K562 (cell line): ENCODE data around the gene GYS1. TPM values are rescaled to one million over a fixed set of nuclear protein-coding genes. Genes with fewer than 3 reads are reported as not detected.

Experiments
- DDX20 ChIP-seq: fragments of 450-650 bp; IDR thresholded peaks from 2 replicates; pipeline ENCODE4 v1.6.1; 2016; ENCODE audit warnings: missing genetic modification characterization, low read depth, mild to moderate bottlenecking, missing compliant biosample characterization, moderate library complexity
- DPF2 ChIP-seq: fragments of 450-650 bp; IDR thresholded peaks from 2 replicates; pipeline ENCODE4 v1.6.1; 2016
- E2F3 ChIP-seq: fragments of 250-450 bp; sonication (Bioruptor Pico); IDR thresholded peaks from 2 replicates; pipeline ENCODE4 v1.4.0; 2020; ENCODE audit warnings: mild to moderate bottlenecking
- FOXM1 ChIP-seq, 2 experiments: fragments of 450-650 bp in 1 of 2; sonication (generic) in 1 of 2; formaldehyde crosslinking in 1 of 2; IDR thresholded peaks; 2 replicates each; pipeline versions ENCODE4 v1.6.1 to v1.9.0; 2017 to 2022; ENCODE audit warnings: low read depth in 2 of 2, mild to moderate bottlenecking in 2 of 2, missing genetic modification reagents in 1 of 2, moderate library complexity in 1 of 2
- GTF3C2 ChIP-seq: IDR thresholded peaks from 3 replicates; pipeline ENCODE4 v1.6.1; 2011; ENCODE audit warnings: borderline replicate concordance, mild to moderate bottlenecking, moderate library complexity; ENCODE audit not compliant: insufficient read length; ENCODE audit errors: extremely low read depth
- HDAC2 ChIP-seq: fragments of 450-650 bp; IDR thresholded peaks from 2 replicates; pipeline ENCODE4 v1.6.1; 2016; ENCODE audit warnings: mild to moderate bottlenecking
- HOMEZ ChIP-seq: fragments of 250-450 bp; sonication (Bioruptor Pico); IDR thresholded peaks from 2 replicates; pipeline ENCODE4 v1.4.0; 2020; ENCODE audit warnings: mild to moderate bottlenecking, moderate library complexity
- KHSRP ChIP-seq: fragments of 450-650 bp; IDR thresholded peaks from 2 replicates; pipeline ENCODE4 v1.6.1; 2017
- NFATC3 ChIP-seq: fragments of 450-650 bp; IDR thresholded peaks from 2 replicates; pipeline ENCODE4 v1.6.1; 2017; ENCODE audit warnings: mild to moderate bottlenecking
- NR1H2 ChIP-seq: sonication (generic); formaldehyde crosslinking; IDR thresholded peaks from 2 replicates; pipeline ENCODE4 v1.4.0; 2020; ENCODE audit warnings: mild to moderate bottlenecking, missing genetic modification reagents
- PHF21A ChIP-seq: fragments of 450-650 bp; IDR thresholded peaks from 2 replicates; pipeline ENCODE4 v1.6.1; 2017; ENCODE audit warnings: low read depth, borderline replicate concordance
- RBM15 ChIP-seq: fragments of 200-400 bp; formaldehyde crosslinking; IDR thresholded peaks from 2 replicates; pipeline ENCODE4 v1.6.1; 2018; ENCODE audit warnings: mild to moderate bottlenecking, low read length, moderate library complexity; ENCODE audit not compliant: insufficient read depth
- STAG1 ChIP-seq: sonication (generic); formaldehyde crosslinking; IDR thresholded peaks from 2 replicates; pipeline ENCODE4 v1.5.0; 2020; ENCODE audit warnings: missing genetic modification reagents, borderline replicate concordance
- ZNF3 ChIP-seq: fragments of 250-450 bp; sonication (Bioruptor Pico); IDR thresholded peaks from 2 replicates; pipeline ENCODE4 v1.5.0; 2021; ENCODE audit warnings: mild to moderate bottlenecking, moderate library complexity
- ZNF407 ChIP-seq: fragments of 450-650 bp; IDR thresholded peaks from 2 replicates; pipeline ENCODE4 v1.6.1; 2016; ENCODE audit warnings: low read depth
- polyA plus RNA-seq, 8 experiments: library from polyadenylated mRNA; depleted of rRNA in 4 of 8; stranded (reverse) in 5 of 8; unstranded in 3 of 8; fragments of >200 nt; fragmentation: Nextera tagmentation in 2 of 8; fragmentation: Illumina TruSeq in 1 of 8; extraction: Ambion mirVana in 2 of 8; extraction: Trizol in 1 of 8; gene quantifications; 2 replicates each; pipeline versions ENCODE4 v1.2.1 to v1.2.3, GENCODE V29; 2011 to 2014; ENCODE audit warnings: inconsistent platforms in 1 of 8, missing spikeins in 1 of 8
- total RNA-seq, 7 experiments: library from RNA; depleted of rRNA in 6 of 7; stranded (reverse); fragments of >200 nt in 6 of 7; fragmentation: Illumina TruSeq in 2 of 7; extraction: Trizol in 2 of 7; gene quantifications; 2 replicates each; pipeline versions ENCODE4 v1.2.1 to v1.2.3, GENCODE V29; 2011 to 2021; ENCODE audit warnings: low replicate concordance in 1 of 7

Gene GYS1
- total and polyA plus RNA-seq, 9 of the 15 experiments (the other 6 are each of a cell fraction or from before 2014, with no cell fraction given): 1.9 to 31.1 (median 15.2) TPM

- TF ChIP-seq STAG1 (CRISPR knock-in tag) (no peak), NFATC3 (no peak), E2F3 (CRISPR knock-in tag) (no peak), DDX20 (tag) (no peak), ZNF3 (no peak), FOXM1 (IDR thresholded peaks at IDR 0.05; ENCODE audit: low read depth) (no peak), FOXM1 (CRISPR knock-in tag; IDR thresholded peaks at IDR 0.05; ENCODE audit: low read depth) (0 out of 2 replicates have a peak, but pooled peaks have one; percentile 41), NR1H2 (CRISPR knock-in tag) (no peak), RBM15 (no peak), ZNF407 (no peak), GTF3C2 (no peak), HOMEZ (CRISPR knock-in tag) (no peak), PHF21A (no peak), HDAC2 (peak; percentile 74; the same call in 1 of the 2 replicates), DPF2 (0 out of 2 replicates have a peak, but pooled peaks have one; percentile 21), KHSRP (no peak)
These were observed at the start of gene GYS1, which contains the start of gene RUVBL2 (continued) for GRCh38 chr19:48993175-48994034.
